Effector memory CD4-positive, alpha-beta T cell (primary cell): ENCODE measurements around the gene PFN1.

ENCODE experiments used
- DNase-seq, 3 donors: peaks; one replicate each; pipeline ENCODE4 v3.0.0-alpha.2; 2020
- H3K27ac ChIP-seq: 2 replicates; pipeline ENCODE4 v1.7.0; 2013; ENCODE audit warnings: mild to moderate bottlenecking, low read length, moderate library complexity; ENCODE audit not compliant: insufficient read depth, poor library complexity, severe bottlenecking
- H3K27me3 ChIP-seq: replicated peaks from 2 replicates; pipeline ENCODE4 v1.7.0; 2013; ENCODE audit warnings: mild to moderate bottlenecking, low read length; ENCODE audit not compliant: insufficient read depth, control insufficient read depth, poor library complexity, severe bottlenecking
- H3K36me3 ChIP-seq: 2 replicates; pipeline ENCODE4 v1.7.0; 2013; ENCODE audit warnings: mild to moderate bottlenecking, low read length, moderate library complexity; ENCODE audit not compliant: control insufficient read depth, insufficient read depth
- H3K4me1 ChIP-seq: 2 replicates; pipeline ENCODE4 v1.7.0; 2013; ENCODE audit warnings: low read length, mild to moderate bottlenecking; ENCODE audit not compliant: control insufficient read depth, insufficient read depth, poor library complexity, severe bottlenecking
- H3K4me3 ChIP-seq: 2 replicates; pipeline ENCODE4 v1.7.0; 2013; ENCODE audit warnings: low read length, low read depth, mild to moderate bottlenecking; ENCODE audit not compliant: insufficient read depth, poor library complexity, severe bottlenecking
- H3K9me3 ChIP-seq: 2 replicates; pipeline ENCODE4 v1.7.0; 2013; ENCODE audit warnings: mild to moderate bottlenecking, low read length, moderate library complexity; ENCODE audit not compliant: control insufficient read depth

Gene PFN1

DNA sequence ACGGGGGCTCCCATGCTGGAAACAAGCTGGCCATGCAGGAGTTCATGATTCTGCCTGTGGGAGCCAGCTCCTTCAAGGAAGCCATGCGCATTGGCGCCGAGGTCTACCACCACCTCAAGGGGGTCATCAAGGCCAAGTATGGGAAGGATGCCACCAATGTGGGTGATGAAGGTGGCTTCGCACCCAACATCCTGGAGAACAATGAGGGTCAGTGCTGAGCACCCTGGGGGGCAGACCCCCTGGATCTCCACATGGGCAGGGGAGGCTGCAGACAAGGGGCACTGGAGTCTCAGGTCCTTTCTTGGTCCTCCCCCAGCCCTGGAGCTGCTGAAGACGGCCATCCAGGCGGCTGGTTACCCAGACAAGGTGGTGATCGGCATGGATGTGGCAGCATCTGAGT, 6.8 kb upstream of the PFN1 start:
- Histone ChIP-seq H3K4me3 (no peak overlapping the region), H3K36me3 (peaks cover 9% of the 10 kb centered on the region), H3K27ac (no peak overlapping the region), H3K4me1 (peaks cover 7% of the 10 kb centered on the region), H3K9me3 (no peaks in the 10 kb centered on the region), H3K27me3 (no peaks in the 10 kb centered on the region)
- no peak for DNase-seq

DNA sequence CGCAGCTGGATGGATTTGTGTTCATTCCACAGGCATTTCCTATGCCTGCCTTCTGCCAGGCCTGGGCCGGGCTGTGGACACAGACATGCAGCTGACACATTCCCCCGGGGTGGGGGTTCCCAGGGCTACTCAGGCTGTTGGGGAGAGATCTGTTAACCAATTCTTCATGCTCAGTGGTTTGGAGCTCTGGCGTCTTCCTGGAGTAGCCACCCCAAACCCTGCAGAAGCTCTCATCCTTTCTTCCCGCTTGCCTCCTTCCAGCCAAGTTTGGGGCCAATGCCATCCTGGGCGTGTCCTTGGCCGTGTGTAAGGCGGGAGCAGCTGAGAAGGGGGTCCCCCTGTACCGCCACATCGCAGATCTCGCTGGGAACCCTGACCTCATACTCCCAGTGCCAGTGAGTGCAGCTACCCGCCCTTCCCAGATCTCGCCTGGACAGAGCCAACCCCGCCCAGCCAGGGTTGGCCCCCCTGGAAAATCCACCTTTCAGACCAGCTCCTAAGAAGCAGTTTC, 5.2 kb upstream of the PFN1 start:
- no peaks in the 10 kb centered on the region for H3K9me3 ChIP-seq
- H3K36me3 ChIP-seq = no peaks in the 10 kb centered on the region
- no peaks in the 10 kb centered on the region for H3K27me3 ChIP-seq
- H3K4me3 ChIP-seq = no peak overlapping the region
- H3K27ac ChIP-seq = no peak overlapping the region
- peaks cover 17% of the 10 kb centered on the region for H3K4me1 ChIP-seq
- no peak for DNase-seq

DNA sequence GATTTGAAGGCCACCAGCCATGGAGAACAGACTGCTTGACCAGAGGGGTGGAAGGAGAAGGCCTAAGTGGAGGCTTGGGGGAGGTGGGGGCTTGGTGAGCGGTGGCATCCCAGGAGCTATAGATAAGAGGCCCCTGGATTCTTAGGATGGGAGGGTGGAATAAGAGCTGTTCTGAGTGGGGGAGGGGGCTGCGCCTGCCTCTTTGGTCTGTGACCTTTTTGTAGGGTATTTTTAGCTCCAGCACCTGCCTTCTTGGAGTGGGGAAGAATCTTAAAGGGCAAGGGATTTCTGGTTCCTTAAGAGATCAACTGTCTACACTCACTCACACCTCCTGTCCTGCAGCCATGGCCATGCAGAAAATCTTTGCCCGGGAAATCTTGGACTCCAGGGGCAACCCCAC, 3.2 kb upstream of the PFN1 start:
- Histone ChIP-seq H3K9me3 (no peaks in the 10 kb centered on the region), H3K4me3 (no peak overlapping the region), H3K27ac (no peak overlapping the region), H3K4me1 (peaks cover 23% of the 10 kb centered on the region), H3K27me3 (no peaks in the 10 kb centered on the region), H3K36me3 (peaks cover 3% of the 10 kb centered on the region)
- DNase-seq = no peak

DNA sequence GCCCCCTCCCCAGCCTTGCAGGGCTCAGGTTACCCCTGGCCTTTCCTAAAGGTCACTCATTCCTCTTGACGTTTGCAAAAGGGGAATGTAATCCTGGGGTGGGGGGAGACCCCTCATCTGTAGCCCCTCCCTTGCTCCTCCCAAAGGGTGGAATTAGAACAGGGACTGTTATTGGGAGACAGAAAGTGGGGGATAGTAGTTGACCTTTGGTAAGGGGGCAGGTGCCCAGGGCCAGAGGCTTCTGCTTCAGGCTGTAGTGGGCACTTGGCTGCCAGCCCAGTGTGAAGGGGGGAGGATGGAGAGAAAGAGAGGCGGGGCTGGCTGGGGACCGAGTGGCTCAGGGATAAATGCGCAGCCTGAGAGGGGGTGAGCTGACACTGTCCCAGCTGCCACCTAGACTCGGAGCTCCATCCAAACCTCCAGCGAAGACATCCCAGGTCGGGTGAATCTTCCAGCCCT, 2.4 kb upstream of the PFN1 start, which contains the start of gene ENO3:
ENO3 (plus strand) TSS at position 374 of the 459 bp plus-strand sequence. CDS start 711 bp downstream, outside the sequence.
- Histone ChIP-seq H3K27me3 (no peaks in the 10 kb centered on the region), H3K27ac (peak within 1 kb of the TSS; percentile 94), H3K4me1 (peaks cover 30% of the 10 kb centered on the region), H3K9me3 (no peaks in the 10 kb centered on the region), H3K36me3 (peaks cover 8% of the 10 kb centered on the region), H3K4me3 (peak within 1 kb of the TSS; percentile 11)
- DNase-seq = no peak

DNA sequence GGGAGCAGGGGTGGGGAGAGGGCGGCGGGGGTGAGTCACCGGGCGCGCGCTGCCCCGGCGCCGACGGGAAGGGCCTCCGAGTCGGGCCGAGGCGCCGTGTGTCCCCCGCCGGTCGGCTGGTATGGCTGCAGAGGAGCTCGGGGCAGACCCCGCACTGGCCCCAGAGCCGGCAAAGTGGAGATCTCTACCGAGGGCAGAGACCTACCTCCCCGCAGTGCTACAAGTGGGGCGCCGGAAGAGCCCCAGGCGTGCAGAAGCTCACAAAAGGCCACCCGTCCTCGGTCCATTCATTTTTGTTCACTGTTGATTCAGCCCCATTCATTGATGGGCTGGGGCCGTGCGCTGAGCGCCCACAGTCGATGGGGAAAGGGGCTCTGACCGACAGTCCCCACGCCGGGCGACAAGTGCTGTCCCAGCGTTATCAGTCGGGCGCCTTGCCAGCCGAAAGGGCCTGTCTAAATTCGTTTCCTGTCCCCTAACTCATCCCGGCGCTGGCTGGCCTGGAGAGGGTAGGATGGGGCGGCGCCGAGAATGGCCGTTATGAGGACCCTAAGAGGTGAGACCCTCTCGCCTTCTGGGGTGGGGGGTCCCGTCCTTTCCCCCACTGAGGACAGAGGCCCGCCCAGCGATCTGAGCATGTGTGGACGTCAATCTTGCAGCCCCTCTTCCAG, 1.9 kb upstream of the PFN1 start:
- Histone ChIP-seq H3K27me3 (no peaks in the 10 kb centered on the region), H3K4me3 (peak overlapping the region; percentile 11), H3K9me3 (no peaks in the 10 kb centered on the region), H3K36me3 (peaks cover 12% of the 10 kb centered on the region), H3K4me1 (peaks cover 35% of the 10 kb centered on the region), H3K27ac (peak overlapping the region; percentile 94)
- no peak for DNase-seq

DNA sequence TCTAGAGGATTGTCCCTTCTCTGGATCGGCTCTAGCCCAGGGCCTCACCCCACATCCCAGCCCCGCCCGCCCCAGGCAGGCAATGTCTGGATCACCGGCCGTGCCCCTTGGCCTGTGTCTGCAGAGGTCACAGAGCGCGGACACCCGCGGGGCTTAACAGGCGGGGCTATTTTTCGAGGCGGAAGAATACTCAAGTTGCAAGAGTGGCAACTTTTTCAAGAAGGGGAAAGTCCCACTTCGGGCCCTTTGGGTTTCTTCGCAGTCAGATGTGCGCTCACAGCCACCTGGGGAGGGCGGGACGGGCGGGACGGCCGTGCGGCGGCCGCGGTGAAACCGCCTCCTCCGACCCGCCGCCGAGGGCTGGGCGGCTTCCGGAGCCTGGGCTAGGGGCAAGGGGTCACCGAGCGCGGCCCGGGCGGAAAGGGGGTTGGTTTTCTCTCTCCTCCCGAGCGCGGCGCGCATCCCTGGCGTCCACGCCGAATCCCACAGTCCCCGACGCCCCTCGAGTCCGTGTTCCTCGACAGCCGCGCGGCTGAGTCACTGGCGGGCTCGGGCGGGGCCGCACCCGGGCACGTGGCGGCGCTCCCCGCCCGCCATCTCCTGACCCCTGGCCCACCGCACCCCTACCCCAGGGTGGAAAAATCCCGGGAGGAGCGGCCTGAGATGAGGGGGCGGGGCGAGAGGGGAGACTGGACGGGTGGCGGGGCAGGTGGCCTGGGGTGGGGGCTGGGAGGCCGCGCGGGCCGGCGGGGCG, 1.2 kb upstream of the PFN1 start:
- Histone ChIP-seq H3K9me3 (no peaks in the 10 kb centered on the region), H3K4me3 (peak overlapping the region; percentile 99), H3K27me3 (no peaks in the 10 kb centered on the region), H3K36me3 (peaks cover 18% of the 10 kb centered on the region), H3K27ac (peak overlapping the region; percentile 94), H3K4me1 (peaks cover 43% of the 10 kb centered on the region)
- DNase-seq = peak; percentile 65 to 72 (median 72)

GRCh38 chr17:4948931-4949320, 596 bp upstream of the PFN1 start:
- Histone ChIP-seq H3K9me3 (no peaks in the 10 kb centered on the region), H3K36me3 (peaks cover 20% of the 10 kb centered on the region), H3K4me3 (peak overlapping the region; percentile 99), H3K4me1 (peaks cover 48% of the 10 kb centered on the region), H3K27ac (peak overlapping the region; percentile 94), H3K27me3 (no peaks in the 10 kb centered on the region)
- peak; percentile 54 to 63 (median 55) for DNase-seq

GRCh38 chr17:4947411-4948165, 742 bp downstream of the PFN1 start:
- H3K4me3 ChIP-seq = peak overlapping the region; percentile 99
- no peaks in the 10 kb centered on the region for H3K27me3 ChIP-seq
- H3K4me1 ChIP-seq = peaks cover 62% of the 10 kb centered on the region
- no peaks in the 10 kb centered on the region for H3K9me3 ChIP-seq
- peak; percentile 42 to 50 (median 45) for DNase-seq
- H3K36me3 ChIP-seq = peaks cover 28% of the 10 kb centered on the region
- peak overlapping the region; percentile 94 for H3K27ac ChIP-seq

GRCh38 chr17:4947010-4947410, 1.3 kb downstream of the PFN1 start:
- peaks cover 67% of the 10 kb centered on the region for H3K4me1 ChIP-seq
- no peaks in the 10 kb centered on the region for H3K9me3 ChIP-seq
- no peak for DNase-seq
- H3K27me3 ChIP-seq = no peaks in the 10 kb centered on the region
- H3K4me3 ChIP-seq = peak overlapping the region; percentile 99
- H3K27ac ChIP-seq = peak overlapping the region; percentile 94
- H3K36me3 ChIP-seq = peaks cover 33% of the 10 kb centered on the region
